ENCODE data around the gene FHAD1. TPM values are rescaled to one million over a fixed set of nuclear protein-coding genes. Genes with fewer than 3 reads are reported as not detected.

FHAD1 gene
- total RNA-seq, 4 donors from 2014 or later: 0.54 to 1.9 (median 0.75) TPM

DNA sequence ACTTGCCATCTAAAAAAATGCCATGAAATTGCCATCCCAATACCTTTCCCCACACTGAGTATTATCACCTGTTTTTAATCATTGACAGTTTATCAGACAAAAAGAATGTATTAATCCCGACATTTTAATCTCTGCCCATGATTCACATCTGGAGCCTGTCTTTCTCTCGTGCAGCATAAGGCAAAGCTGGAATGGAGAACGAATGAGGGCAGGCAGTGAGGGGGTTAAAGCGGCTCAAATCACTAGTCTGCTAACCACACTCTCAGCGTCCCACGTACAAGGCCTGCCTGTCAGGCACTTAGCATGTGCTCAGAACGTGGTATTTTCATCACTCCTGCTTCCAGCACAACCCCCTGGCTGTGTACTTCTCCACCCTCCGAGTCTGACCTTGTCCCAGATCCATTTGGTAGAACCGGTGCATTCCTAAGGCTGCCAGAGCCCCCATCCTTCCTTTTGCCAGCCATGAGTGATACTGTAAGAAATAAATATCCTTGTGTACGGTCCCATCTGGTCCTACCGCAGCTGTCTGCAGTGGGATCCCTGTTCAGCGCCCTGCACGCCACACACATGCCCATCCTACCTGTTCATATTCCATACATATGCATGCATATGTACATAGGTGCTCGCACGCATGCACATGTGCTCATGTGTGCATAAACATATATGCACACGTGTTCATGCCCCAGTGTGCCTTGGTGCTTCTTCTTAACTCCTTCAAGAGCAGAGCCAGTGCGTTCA lies 34.6 kb upstream of the FHAD1 start:
- Histone ChIP-seq H3K4me1 (peaks cover 18 to 20% of the 10 kb centered on the region in 2 donors), H3K27ac (no peak overlapping the region), H3K27me3 (no peaks in the 10 kb centered on the region), H3K4me3 (replicated peaks in 1 of 3) (no peak overlapping the region), H3K9me3 (no peaks in the 10 kb centered on the region), H3K36me3 (no peaks in the 10 kb centered on the region)
- intact Hi-C loops (cut with DNase I): no loop called here
- no peak for TF ChIP-seq POLR2A (IDR thresholded peaks at IDR 0.05)
- TF ChIP-seq, protein P1, sequence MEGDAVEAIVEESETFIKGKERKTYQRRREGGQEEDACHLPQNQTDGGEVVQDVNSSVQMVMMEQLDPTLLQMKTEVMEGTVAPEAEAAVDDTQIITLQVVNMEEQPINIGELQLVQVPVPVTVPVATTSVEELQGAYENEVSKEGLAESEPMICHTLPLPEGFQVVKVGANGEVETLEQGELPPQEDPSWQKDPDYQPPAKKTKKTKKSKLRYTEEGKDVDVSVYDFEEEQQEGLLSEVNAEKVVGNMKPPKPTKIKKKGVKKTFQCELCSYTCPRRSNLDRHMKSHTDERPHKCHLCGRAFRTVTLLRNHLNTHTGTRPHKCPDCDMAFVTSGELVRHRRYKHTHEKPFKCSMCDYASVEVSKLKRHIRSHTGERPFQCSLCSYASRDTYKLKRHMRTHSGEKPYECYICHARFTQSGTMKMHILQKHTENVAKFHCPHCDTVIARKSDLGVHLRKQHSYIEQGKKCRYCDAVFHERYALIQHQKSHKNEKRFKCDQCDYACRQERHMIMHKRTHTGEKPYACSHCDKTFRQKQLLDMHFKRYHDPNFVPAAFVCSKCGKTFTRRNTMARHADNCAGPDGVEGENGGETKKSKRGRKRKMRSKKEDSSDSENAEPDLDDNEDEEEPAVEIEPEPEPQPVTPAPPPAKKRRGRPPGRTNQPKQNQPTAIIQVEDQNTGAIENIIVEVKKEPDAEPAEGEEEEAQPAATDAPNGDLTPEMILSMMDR (IDR thresholded peaks at IDR 0.05): no peak
- DNase-seq: no peak
- 79 to 88% methylated on average over 17 of the region's 17 CpGs for WGBS, 2 donors

DNA sequence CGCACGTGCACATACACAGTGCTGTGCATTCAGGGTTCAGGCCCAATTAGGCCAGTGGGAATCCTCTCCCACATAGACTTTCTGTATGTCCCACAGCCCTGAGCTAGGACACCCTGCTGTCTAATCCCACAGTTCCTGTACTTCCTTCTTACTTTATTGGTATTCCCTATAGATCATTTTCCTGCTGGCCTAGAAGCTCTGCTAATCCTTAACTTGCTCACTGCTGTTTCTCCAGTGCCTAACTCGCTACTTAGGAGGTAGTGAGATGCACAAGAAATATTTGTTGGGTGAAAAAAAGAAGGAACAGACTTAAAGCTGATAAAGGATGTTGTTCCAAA lies 34.1 kb upstream of the FHAD1 start:
- Histone ChIP-seq H3K27ac (peak overlapping the region in 1 of 3 donors; percentile 18), H3K4me1 (peaks cover 13 to 16% of the 10 kb centered on the region in 2 donors), H3K4me3 (replicated peaks in 1 of 3) (no peak overlapping the region), H3K9me3 (no peaks in the 10 kb centered on the region), H3K27me3 (no peaks in the 10 kb centered on the region), H3K36me3 (no peaks in the 10 kb centered on the region)
- 92 to 93% methylated on average over 3 of the region's 3 CpGs for WGBS, 2 donors
- intact Hi-C loops (cut with DNase I): no loop called here
- TF ChIP-seq, protein P1 (IDR thresholded peaks at IDR 0.05): no peak
- no peak for DNase-seq

DNA sequence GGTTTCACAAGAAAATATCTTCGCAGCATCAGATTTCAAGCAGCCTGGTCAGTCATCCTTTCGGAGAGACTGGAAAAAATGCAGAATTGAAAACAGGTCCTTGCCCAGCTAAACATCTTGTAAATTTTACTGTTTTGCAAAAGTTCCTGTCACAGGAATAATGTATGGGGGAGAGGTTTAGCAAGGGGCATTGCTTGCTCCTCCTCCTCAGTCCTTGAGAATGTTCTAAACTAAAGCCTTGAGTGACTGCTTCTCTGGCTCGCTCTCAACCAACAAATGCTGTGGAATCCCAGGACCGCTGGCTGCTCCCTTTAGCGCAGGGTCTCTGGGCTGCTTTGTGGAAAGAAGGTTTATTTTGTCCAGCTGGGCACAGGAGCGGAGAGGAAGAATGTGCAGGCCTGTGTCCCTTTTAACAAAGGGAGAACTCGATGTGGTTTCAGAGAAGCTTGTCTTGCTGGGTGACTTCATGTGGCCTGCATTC lies 33.6 kb upstream of the FHAD1 start:
- H3K36me3 ChIP-seq: no peaks in the 10 kb centered on the region
- H3K9me3 ChIP-seq: no peaks in the 10 kb centered on the region
- peaks cover 8 to 11% of the 10 kb centered on the region in 2 donors for H3K4me1 ChIP-seq
- H3K4me3 ChIP-seq (replicated peaks in 1 of 3): no peak overlapping the region
- TF ChIP-seq, protein P1 (IDR thresholded peaks at IDR 0.05): no peak
- TF ChIP-seq POLR2A (IDR thresholded peaks at IDR 0.05): no peak
- 41 to 43% methylated on average over 7 of the region's 7 CpGs for WGBS, 2 donors
- no peaks in the 10 kb centered on the region for H3K27me3 ChIP-seq
- peak overlapping the region in 1 of 3 donors; percentile 18 for H3K27ac ChIP-seq
- peak; percentile 41 to 53 for DNase-seq
- intact Hi-C loops (cut with DNase I): no loop called here

- peaks cover 8% of the 10 kb centered on the region in 2 donors for H3K4me1 ChIP-seq
- 83 to 91% methylated on average over 19 of the region's 19 CpGs for WGBS, 2 donors
- no peak for DNase-seq
These were observed 32.5 kb upstream of the FHAD1 start for GRCh38 chr1:15214527-15214926.

DNA sequence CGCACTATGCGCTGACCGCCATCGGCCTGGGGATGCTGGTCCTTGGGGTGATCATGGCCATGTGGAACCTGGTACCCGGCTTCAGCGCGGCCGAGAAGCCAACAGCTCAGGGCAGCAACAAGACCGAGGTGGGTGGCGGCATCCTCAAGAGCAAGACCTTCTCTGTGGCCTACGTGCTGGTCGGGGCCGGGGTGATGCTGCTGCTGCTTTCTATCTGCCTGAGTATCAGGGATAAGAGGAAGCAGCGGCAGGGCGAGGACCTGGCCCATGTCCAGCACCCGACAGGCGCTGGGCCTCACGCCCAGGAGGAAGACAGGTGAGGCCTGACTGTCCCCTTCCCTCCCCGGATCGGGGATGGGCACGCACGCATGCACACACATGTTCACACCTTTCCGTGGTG lies 31.9 kb upstream of the FHAD1 start:
- intact Hi-C loops (cut with DNase I): no loop called here
- Histone ChIP-seq H3K36me3 (no peaks in the 10 kb centered on the region), H3K27ac (no peak overlapping the region), H3K27me3 (no peaks in the 10 kb centered on the region), H3K4me3 (replicated peaks in 1 of 3) (no peak overlapping the region), H3K4me1 (peaks cover 8% of the 10 kb centered on the region in 2 donors), H3K9me3 (no peaks in the 10 kb centered on the region)
- TF ChIP-seq POLR2A (IDR thresholded peaks at IDR 0.05): no peak
- TF ChIP-seq, protein P1 (IDR thresholded peaks at IDR 0.05): no peak
- no peak for DNase-seq
- WGBS, 2 donors: 92 to 96% methylated on average over 21 to 23 of the region's 23 CpGs

More at GRCh38 chr1:15214527-15214926, 32.5 kb upstream of the FHAD1 start:
- Histone ChIP-seq H3K36me3 (no peaks in the 10 kb centered on the region), H3K27me3 (no peaks in the 10 kb centered on the region), H3K9me3 (no peaks in the 10 kb centered on the region), H3K27ac (no peak overlapping the region), H3K4me3 (replicated peaks in 1 of 3) (no peak overlapping the region)
- intact Hi-C loops (cut with DNase I): no loop called here
- no peak for TF ChIP-seq POLR2A (IDR thresholded peaks at IDR 0.05)
- TF ChIP-seq, protein P1 (IDR thresholded peaks at IDR 0.05): no peak

Data from thyroid gland (tissue), 4 donors.